Bronchial epithelial cell (primary cell): ENCODE results near the gene COL20A1. TPM values are rescaled to one million over a fixed set of nuclear protein-coding genes. Genes with fewer than 3 reads are reported as not detected.
A peak's percentile ranks its signal among the peaks of the same experiment; 100 is the strongest.

Source experiments
- DNase-seq: peaks from one replicate; pipeline ENCODE4 v3.0.0-alpha.2; 2010; ENCODE audit warnings: low read depth
- FAIRE-seq: peaks from 2 replicates; lab custom pipeline; 2011; peaks lifted over from hg19 to GRCh38; lab: Jason Lieb, UNC
- H3K27me3 ChIP-seq: 2 replicates; pipeline ENCODE4 v1.5.1; 2011; ENCODE audit warnings: low read length; ENCODE audit not compliant: control insufficient read depth, insufficient read depth
- H3K36me3 ChIP-seq: 2 replicates; pipeline ENCODE4 v1.5.1; 2011; ENCODE audit warnings: low read length; ENCODE audit not compliant: control insufficient read depth, insufficient read depth
- H3K4me3 ChIP-seq: 2 replicates; pipeline ENCODE4 v1.5.1; 2011; ENCODE audit warnings: mild to moderate bottlenecking, low read depth, low read length, control low read depth
- CTCF ChIP-seq: IDR thresholded peaks from 2 replicates; pipeline ENCODE4 v1.5.1; 2011; ENCODE audit warnings: mild to moderate bottlenecking, moderate library complexity, low read length, control low read depth, inconsistent platforms; ENCODE audit not compliant: insufficient read depth, severe bottlenecking
- total RNA-seq: library from RNA; depleted of rRNA; stranded (reverse); fragments of >200 nt; gene quantifications from 2 replicates; pipeline ENCODE4 v1.2.1, GENCODE V29; 2014

The COL20A1 gene
- total RNA-seq, 1 donor from 2014 or later, result not detected

GRCh38 chr20:63308218-63308911 is 15.4 kb downstream of the COL20A1 start:
- DNase-seq, result no peak
- H3K4me3 ChIP-seq, result no peak overlapping the region
- FAIRE-seq, result no peak
- TF ChIP-seq CTCF, result no peak
- H3K36me3 ChIP-seq, result no peaks in the 10 kb centered on the region
- peaks cover 7% of the 10 kb centered on the region for H3K27me3 ChIP-seq

GRCh38 chr20:63309261-63310071 is 16.5 kb downstream of the COL20A1 start:
- peak; percentile 81 for TF ChIP-seq CTCF
- FAIRE-seq (no peak), DNase-seq (no peak)
- Histone ChIP-seq H3K27me3 (peaks cover 7% of the 10 kb centered on the region), H3K4me3 (no peak overlapping the region), H3K36me3 (no peaks in the 10 kb centered on the region)

- no peak overlapping the region for H3K4me3 ChIP-seq
- H3K36me3 ChIP-seq, result no peaks in the 10 kb centered on the region
- no peak for TF ChIP-seq CTCF
- no peak for DNase-seq
- H3K27me3 ChIP-seq, result peaks cover 3% of the 10 kb centered on the region
- FAIRE-seq, result no peak
Observed at GRCh38 chr20:63310265-63310991, 17.4 kb downstream of the COL20A1 start.

- DNase-seq (no peak), FAIRE-seq (no peak)
- peaks cover 3% of the 10 kb centered on the region for H3K27me3 ChIP-seq
- H3K36me3 ChIP-seq, result no peaks in the 10 kb centered on the region
- TF ChIP-seq CTCF, result no peak
- no peak overlapping the region for H3K4me3 ChIP-seq
Observed at GRCh38 chr20:63311186-63311832, 18.3 kb downstream of the COL20A1 start.

- H3K36me3 ChIP-seq, result no peaks in the 10 kb centered on the region
- DNase-seq (no peak), FAIRE-seq (no peak)
- TF ChIP-seq CTCF, result no peak
- peaks cover 3% of the 10 kb centered on the region for H3K27me3 ChIP-seq
- no peak overlapping the region for H3K4me3 ChIP-seq
Observed at GRCh38 chr20:63311833-63312243, 18.9 kb downstream of the COL20A1 start.
